RWPE1 (cell line): ENCODE data around the gene C9orf72.
"Not testable (repeated sequence)": the region's sequence is repeated elsewhere in the genome, so short reads cannot be mapped to it uniquely, and the experiment has no call there.

ENCODE experiments used
- CTCF ChIA-PET: fragments of 350-600 bp; sonication (Branson Sonifier 250); formaldehyde crosslinking; extraction: SDS; loops from one replicate; lab custom pipeline; 2021; lab: Yijun Ruan, JAX
- POLR2A ChIA-PET: fragments of 400-600 bp; formaldehyde crosslinking; extraction: SDS; loops from one replicate; lab custom pipeline; 2020; ENCODE audit warnings: antibody characterized with exemption; ENCODE audit not compliant: low non-redundant PET; lab: Yijun Ruan, JAX
- DNase-seq: peaks from one replicate; pipeline ENCODE4 v3.0.0; 2012; ENCODE audit warnings: low spot score
- H3K27ac ChIP-seq: fragments of 450-650 bp; 2 replicates; pipeline ENCODE4 v1.5.1; 2017
- TF ChIP-seq, protein P1 (sequence below): fragments of 450-650 bp; conservative IDR thresholded peaks from 2 replicates; pipeline ENCODE4 v1.5.1; 2017; ENCODE audit warnings: low read depth, mild to moderate bottlenecking

The C9orf72 gene, protein sequence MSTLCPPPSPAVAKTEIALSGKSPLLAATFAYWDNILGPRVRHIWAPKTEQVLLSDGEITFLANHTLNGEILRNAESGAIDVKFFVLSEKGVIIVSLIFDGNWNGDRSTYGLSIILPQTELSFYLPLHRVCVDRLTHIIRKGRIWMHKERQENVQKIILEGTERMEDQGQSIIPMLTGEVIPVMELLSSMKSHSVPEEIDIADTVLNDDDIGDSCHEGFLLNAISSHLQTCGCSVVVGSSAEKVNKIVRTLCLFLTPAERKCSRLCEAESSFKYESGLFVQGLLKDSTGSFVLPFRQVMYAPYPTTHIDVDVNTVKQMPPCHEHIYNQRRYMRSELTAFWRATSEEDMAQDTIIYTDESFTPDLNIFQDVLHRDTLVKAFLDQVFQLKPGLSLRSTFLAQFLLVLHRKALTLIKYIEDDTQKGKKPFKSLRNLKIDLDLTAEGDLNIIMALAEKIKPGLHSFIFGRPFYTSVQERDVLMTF

DNA sequence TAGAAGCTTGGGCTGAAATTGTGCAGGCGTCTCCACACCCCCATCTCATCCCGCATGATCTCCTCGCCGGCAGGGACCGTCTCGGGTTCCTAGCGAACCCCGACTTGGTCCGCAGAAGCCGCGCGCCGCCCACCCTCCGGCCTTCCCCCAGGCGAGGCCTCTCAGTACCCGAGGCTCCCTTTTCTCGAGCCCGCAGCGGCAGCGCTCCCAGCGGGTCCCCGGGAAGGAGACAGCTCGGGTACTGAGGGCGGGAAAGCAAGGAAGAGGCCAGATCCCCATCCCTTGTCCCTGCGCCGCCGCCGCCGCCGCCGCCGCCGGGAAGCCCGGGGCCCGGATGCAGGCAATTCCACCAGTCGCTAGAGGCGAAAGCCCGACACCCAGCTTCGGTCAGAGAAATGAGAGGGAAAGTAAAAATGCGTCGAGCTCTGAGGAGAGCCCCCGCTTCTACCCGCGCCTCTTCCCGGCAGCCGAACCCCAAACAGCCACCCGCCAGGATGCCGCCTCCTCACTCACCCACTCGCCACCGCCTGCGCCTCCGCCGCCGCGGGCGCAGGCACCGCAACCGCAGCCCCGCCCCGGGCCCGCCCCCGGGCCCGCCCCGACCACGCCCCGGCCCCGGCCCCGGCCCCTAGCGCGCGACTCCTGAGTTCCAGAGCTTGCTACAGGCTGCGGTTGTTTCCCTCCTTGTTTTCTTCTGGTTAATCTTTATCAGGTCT, at the start of gene C9orf72:
TSS of gene C9orf72 (minus strand) at position 564 of the 716 bp plus-strand sequence. CDS start 6,361 bp downstream, outside the sequence.
- TF ChIP-seq, protein P1, sequence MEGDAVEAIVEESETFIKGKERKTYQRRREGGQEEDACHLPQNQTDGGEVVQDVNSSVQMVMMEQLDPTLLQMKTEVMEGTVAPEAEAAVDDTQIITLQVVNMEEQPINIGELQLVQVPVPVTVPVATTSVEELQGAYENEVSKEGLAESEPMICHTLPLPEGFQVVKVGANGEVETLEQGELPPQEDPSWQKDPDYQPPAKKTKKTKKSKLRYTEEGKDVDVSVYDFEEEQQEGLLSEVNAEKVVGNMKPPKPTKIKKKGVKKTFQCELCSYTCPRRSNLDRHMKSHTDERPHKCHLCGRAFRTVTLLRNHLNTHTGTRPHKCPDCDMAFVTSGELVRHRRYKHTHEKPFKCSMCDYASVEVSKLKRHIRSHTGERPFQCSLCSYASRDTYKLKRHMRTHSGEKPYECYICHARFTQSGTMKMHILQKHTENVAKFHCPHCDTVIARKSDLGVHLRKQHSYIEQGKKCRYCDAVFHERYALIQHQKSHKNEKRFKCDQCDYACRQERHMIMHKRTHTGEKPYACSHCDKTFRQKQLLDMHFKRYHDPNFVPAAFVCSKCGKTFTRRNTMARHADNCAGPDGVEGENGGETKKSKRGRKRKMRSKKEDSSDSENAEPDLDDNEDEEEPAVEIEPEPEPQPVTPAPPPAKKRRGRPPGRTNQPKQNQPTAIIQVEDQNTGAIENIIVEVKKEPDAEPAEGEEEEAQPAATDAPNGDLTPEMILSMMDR = 0 out of 2 replicates have a peak, but pooled peaks have one; percentile 9
- DNase-seq = peak; percentile 89
- POLR2A ChIA-PET = no interaction called here
- CTCF ChIA-PET = interaction anchor here (0.6 to 0.8 kb wide), 3 partner anchors 11 to 1022 kb away, joined by 3 to 4 read pairs (median 3); no protein-coding TSS in a partner anchor
- peak within 1 kb of the TSS; percentile 92 for H3K27ac ChIP-seq

DNA sequence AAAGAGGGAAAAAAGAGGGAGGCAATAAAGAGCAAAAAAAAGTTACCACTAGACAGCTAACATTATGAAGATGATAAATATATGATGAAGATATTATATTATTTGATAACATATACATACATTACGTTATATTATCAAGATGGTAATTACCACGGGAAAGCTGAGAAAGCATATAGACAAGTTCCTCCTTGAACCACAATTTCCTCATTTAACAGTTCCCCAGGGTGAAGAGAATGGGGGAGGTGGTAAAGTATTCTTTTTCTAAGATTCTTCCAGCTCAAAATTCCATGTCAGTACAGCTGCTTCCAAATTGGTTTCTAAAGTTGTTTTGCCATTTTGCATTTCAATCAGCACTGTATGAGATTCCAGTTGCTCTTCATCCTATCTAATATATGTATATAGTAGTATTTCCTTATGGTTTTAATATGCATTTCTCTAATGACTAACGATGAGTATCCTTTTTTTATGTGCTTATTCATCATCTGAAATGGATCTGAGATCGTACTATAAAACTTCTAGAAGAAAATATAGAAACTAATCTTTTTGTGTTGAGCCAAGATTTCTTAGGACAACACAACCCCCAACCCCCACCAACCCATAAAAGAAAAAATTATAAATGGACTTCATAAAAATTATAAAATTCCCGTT, 49.5 kb upstream of the C9orf72 start:
- POLR2A ChIA-PET = no interaction called here
- no peak overlapping the region for H3K27ac ChIP-seq
- DNase-seq = peak; percentile 37
- CTCF ChIA-PET = no interaction called here
- TF ChIP-seq, protein P1 = no peak

DNA sequence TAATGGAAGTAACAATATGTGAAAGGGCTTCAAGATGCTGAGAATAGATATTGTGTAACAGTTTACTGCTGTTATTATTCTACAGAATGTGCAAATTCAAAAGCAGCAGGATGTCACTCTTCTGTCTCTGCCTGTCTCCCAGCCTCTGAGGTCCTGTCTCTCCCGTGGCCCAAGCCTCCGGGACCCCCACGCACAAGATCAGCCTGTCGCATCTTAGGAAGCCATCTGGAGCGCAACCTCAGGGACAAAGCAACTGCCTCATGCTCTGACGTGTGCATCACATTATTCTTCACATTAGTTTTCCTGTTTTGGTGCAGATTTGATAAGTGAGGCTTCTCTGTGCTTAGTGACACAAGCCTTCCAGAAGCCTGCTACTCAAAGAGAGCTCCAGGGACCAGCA, 46.5 kb upstream of the C9orf72 start:
- DNase-seq = no peak
- CTCF ChIA-PET = no interaction called here
- POLR2A ChIA-PET = no interaction called here
- TF ChIP-seq, protein P1 = no peak
- no peak overlapping the region for H3K27ac ChIP-seq

DNA sequence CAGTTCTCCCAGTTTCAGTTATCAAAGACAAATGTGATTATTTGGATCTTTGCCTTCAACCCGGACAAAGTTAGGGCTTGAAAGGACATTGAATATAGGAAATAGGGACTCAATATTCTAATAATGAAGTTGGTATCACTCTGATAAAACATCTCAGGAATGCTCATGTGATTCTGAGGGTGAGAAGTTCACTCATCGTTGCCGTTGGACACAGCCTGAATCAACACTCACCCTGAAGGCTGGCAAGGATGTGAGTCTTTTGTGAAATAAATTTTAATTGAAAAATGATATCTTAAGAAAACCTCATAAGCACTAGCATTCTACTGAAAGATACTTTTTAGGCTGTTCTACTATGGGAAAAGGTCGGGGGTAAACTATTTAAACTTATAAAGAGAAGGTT, 44.8 kb upstream of the C9orf72 start:
- no peak overlapping the region for H3K27ac ChIP-seq
- POLR2A ChIA-PET = no interaction called here
- CTCF ChIA-PET = no interaction called here
- TF ChIP-seq, protein P1 = no peak
- no peak for DNase-seq

DNA sequence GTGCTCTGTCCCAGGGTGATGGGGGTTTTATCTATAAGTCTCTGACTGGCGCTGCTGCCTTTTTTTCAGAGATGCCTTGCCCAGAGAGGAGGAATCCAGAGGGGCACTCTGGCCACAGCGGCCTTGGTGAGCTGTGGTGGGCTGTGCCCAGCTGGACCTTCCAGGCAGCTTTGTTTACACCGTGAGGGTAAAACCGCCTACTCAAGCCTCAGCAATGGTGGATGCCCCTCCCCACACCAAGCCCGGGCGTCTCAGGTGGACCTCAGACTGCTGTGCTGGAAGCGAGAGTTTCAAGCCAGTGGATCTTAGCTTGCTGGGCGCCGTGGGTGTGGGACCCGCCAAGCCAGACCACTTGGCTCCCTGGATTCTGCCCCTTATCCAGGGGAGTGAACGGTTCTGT, 41.3 kb upstream of the C9orf72 start:
- no peak overlapping the region for H3K27ac ChIP-seq
- TF ChIP-seq, protein P1 = no peak
- no peak for DNase-seq
- CTCF ChIA-PET = no interaction called here
- POLR2A ChIA-PET = no interaction called here

DNA sequence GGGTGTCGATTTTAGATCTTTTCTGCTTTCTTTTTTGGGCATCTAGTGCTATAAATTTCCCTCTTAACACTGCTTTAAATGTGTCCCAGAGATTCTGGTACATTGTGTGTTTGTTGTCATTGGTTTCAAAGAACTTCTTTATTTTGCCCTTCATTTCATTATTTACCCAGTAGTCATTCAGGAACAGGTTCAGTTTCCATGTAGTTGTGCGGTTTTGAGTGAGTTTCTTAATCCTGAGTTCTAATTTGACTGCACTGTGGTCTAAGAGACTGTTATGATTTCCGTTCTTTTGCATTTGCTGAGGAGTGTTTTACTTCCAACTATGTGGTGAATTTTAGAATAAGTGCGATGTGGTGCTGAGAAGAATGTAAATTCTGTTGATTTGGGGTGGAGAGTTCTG, 38.8 kb upstream of the C9orf72 start:
- POLR2A ChIA-PET, DNase-seq, H3K27ac ChIP-seq, CTCF ChIA-PET: not testable (repeated sequence)
